GM12878 (cell line): ENCODE measurements around the gene OR2AT4. TPM values are rescaled to one million over a fixed set of nuclear protein-coding genes. Genes with fewer than 3 reads are reported as not detected.

Experiments used
- ATAC-seq: fragments of 200-7000 bp; cut with Tn5 transposase; 3 replicates; pipeline ENCODE4 v1.9.1; 2020; ENCODE audit warnings: mild to moderate bottlenecking, moderate library complexity
- BruUV-seq: library from RNA; stranded (reverse); fragments of 400-500 nt; replicated peaks from 2 replicates; lab custom pipeline; 2021; lab: Mats Ljungman, UMichigan
- CTCF ChIA-PET: fragments of 300-600 bp; sonication (Branson Sonifier 250); formaldehyde crosslinking; extraction: SDS; loops from one replicate; lab custom pipeline; 2021; ENCODE audit warnings: inconsistent platforms; lab: Yijun Ruan, JAX
- POLR2A ChIA-PET: fragments of 350-600 bp; formaldehyde crosslinking; extraction: SDS; loops from one replicate; lab custom pipeline; 2021; ENCODE audit warnings: inconsistent platforms; lab: Charles Lee
- RAD21 ChIA-PET: fragments of 300-600 bp; sonication (Branson Sonifier 250); formaldehyde crosslinking; loops from one replicate; lab custom pipeline; 2023; ENCODE audit warnings: antibody characterized with exemption; ENCODE audit not compliant: unreplicated experiment; lab: Charles Lee
- SMC1A ChIA-PET: fragments of 300-600 bp; sonication (Branson Sonifier 250); formaldehyde crosslinking; loops from one replicate; lab custom pipeline; 2023; ENCODE audit not compliant: unreplicated experiment, uncharacterized antibody; lab: Charles Lee
- DNase-seq: peaks from one replicate; pipeline ENCODE4 v3.0.0-alpha.2; 2011; ENCODE audit warnings: low read depth, low spot score
- FAIRE-seq: peaks from 3 replicates; lab custom pipeline; 2011; peaks lifted over from hg19 to GRCh38; lab: Jason Lieb, UNC
- H2AFZ ChIP-seq: 2 replicates; pipeline ENCODE4 v1.6.0; 2011; ENCODE audit warnings: low read depth, low read length, control low read depth; ENCODE audit not compliant: control insufficient read depth
- H3K27ac ChIP-seq: 2 replicates; pipeline ENCODE4 v1.5.1; 2011; ENCODE audit warnings: control low read depth; ENCODE audit not compliant: control insufficient read depth, insufficient read depth
- H3K27me3 ChIP-seq, 2 experiments: replicated peaks in 1 of 2; 2 replicates each; pipeline versions ENCODE4 v1.6.0 to v1.6.1; 2011; ENCODE audit warnings: low read length in 1 of 2; ENCODE audit not compliant: control insufficient read depth in 2 of 2, insufficient read depth in 2 of 2
- H3K36me3 ChIP-seq, 2 experiments: 2 replicates each; pipeline ENCODE4 v1.5.1; 2011; ENCODE audit warnings: low read length in 1 of 2; ENCODE audit not compliant: control insufficient read depth in 2 of 2, insufficient read depth in 2 of 2
- H3K4me1 ChIP-seq: 2 replicates; pipeline ENCODE4 v1.6.1; 2011; ENCODE audit warnings: mild to moderate bottlenecking, low read length, moderate library complexity, mixed read lengths; ENCODE audit not compliant: control insufficient read depth, insufficient read depth
- H3K4me2 ChIP-seq: 2 replicates; pipeline ENCODE4 v1.6.0; 2011; ENCODE audit warnings: control low read depth; ENCODE audit not compliant: control insufficient read depth, insufficient read depth
- H3K4me3 ChIP-seq: fragments of 200-600 bp; sonication (generic); 2 replicates; pipeline ENCODE4 v1.5.1; 2016
- H3K79me2 ChIP-seq: 2 replicates; pipeline ENCODE4 v1.6.0; 2011; ENCODE audit warnings: low read length; ENCODE audit not compliant: control insufficient read depth, insufficient read depth
- H3K9ac ChIP-seq: 2 replicates; pipeline ENCODE4 v1.8.0; 2011; ENCODE audit warnings: low read length, control low read depth, mixed read lengths; ENCODE audit not compliant: control insufficient read depth, insufficient read depth
- H3K9me3 ChIP-seq: replicated peaks from 3 replicates; pipeline ENCODE4 v1.5.1; 2011; ENCODE audit warnings: mild to moderate bottlenecking, low read length; ENCODE audit not compliant: control insufficient read depth, insufficient read depth
- H4K20me1 ChIP-seq: 2 replicates; pipeline ENCODE4 v1.6.0; 2011; ENCODE audit not compliant: control insufficient read depth, insufficient read depth
- BMI1 ChIP-seq: fragments of 450-650 bp; IDR thresholded peaks from 2 replicates; pipeline ENCODE4 v1.6.1; 2016; ENCODE audit warnings: mild to moderate bottlenecking, moderate library complexity, borderline replicate concordance
- E2F4 ChIP-seq: IDR thresholded peaks from 2 replicates; pipeline ENCODE4 v1.6.1; 2012; ENCODE audit warnings: low read depth, low read length, improper control_type of control experiment
- EGR1 ChIP-seq, 2 experiments: IDR thresholded peaks; 1 replicate in 1 of 2; 2 replicates in 1 of 2; pipeline ENCODE4 v1.6.1; 2011 to 2012; ENCODE audit warnings: low read depth in 2 of 2, low read length in 2 of 2, borderline replicate concordance in 1 of 2, mild to moderate bottlenecking in 1 of 2, moderate library complexity in 1 of 2
- EZH2 ChIP-seq: IDR thresholded peaks from 2 replicates; pipeline ENCODE4 v1.6.1; 2012; ENCODE audit warnings: low read depth, mild to moderate bottlenecking, control low read depth, inconsistent platforms, low read length, borderline replicate concordance; ENCODE audit not compliant: control insufficient read depth
- GATAD2B ChIP-seq: fragments of 450-650 bp; conservative IDR thresholded peaks from 2 replicates; pipeline ENCODE4 v1.6.1; 2017; ENCODE audit warnings: low read depth, mild to moderate bottlenecking, moderate library complexity
- HDAC2 ChIP-seq: fragments of 200-600 bp; sonication (generic); IDR thresholded peaks from 2 replicates; pipeline ENCODE4 v1.6.1; 2017
- IKZF2 ChIP-seq, 2 experiments: fragments of 450-650 bp; IDR thresholded peaks; 2 replicates each; pipeline ENCODE4 v1.6.1; 2017; ENCODE audit warnings: mild to moderate bottlenecking in 2 of 2, moderate library complexity in 2 of 2
- IRF4 ChIP-seq: IDR thresholded peaks from 2 replicates; pipeline ENCODE4 v1.6.1; 2011; ENCODE audit warnings: low read depth, low read length
- KDM1A ChIP-seq: fragments of 200-600 bp; sonication (generic); IDR thresholded peaks from 2 replicates; pipeline ENCODE4 v1.6.1; 2016; ENCODE audit warnings: borderline replicate concordance
- MTA2 ChIP-seq: fragments of 450-650 bp; IDR thresholded peaks from 2 replicates; pipeline ENCODE4 v1.6.1; 2016; ENCODE audit warnings: low read depth, mild to moderate bottlenecking, moderate library complexity
- NFIC ChIP-seq: IDR thresholded peaks from 2 replicates; pipeline ENCODE4 v1.6.1; 2012; ENCODE audit warnings: low read depth, mild to moderate bottlenecking, inconsistent platforms, low read length, moderate library complexity
- POLR2AphosphoS2 ChIP-seq: IDR thresholded peaks from 2 replicates; pipeline ENCODE4 v1.6.1; 2011; ENCODE audit warnings: low read depth, mild to moderate bottlenecking, low read length, improper control_type of control experiment, moderate library complexity
- RCOR1 ChIP-seq: conservative IDR thresholded peaks from 2 replicates; pipeline ENCODE4 v1.6.1; 2012; ENCODE audit warnings: low read depth, low read length, improper control_type of control experiment
- RFX5 ChIP-seq: IDR thresholded peaks from 2 replicates; pipeline ENCODE4 v1.6.1; 2011; ENCODE audit warnings: low read depth, low read length, improper control_type of control experiment
- RUNX3 ChIP-seq: IDR thresholded peaks from 2 replicates; pipeline ENCODE4 v1.6.1; 2012; ENCODE audit warnings: low read length, inconsistent platforms
- TBL1XR1 ChIP-seq: IDR thresholded peaks from 2 replicates; pipeline ENCODE4 v1.6.1; 2012; ENCODE audit warnings: low read depth, low read length, improper control_type of control experiment
- ZNF217 ChIP-seq: fragments of 450-650 bp; IDR thresholded peaks from 2 replicates; pipeline ENCODE4 v1.6.1; 2017; ENCODE audit warnings: antibody characterized with exemption, mild to moderate bottlenecking
- ZSCAN29 ChIP-seq: fragments of 450-650 bp; IDR thresholded peaks from 2 replicates; pipeline ENCODE4 v1.6.1; 2017; ENCODE audit warnings: mild to moderate bottlenecking, moderate library complexity
- whole genome bisulfite sequencing: methylation state at CpG from one replicate; pipeline ENCODE4 v1.1.6; 2016; ENCODE audit warnings: low lambda C conversion rate; ENCODE audit not compliant: insufficient replicate concordance, insufficient coverage; ENCODE audit errors: missing lambda C conversion rate; 5-methylcytosine and 5-hydroxymethylcytosine counted together
- in situ Hi-C: fragments of 300-500 bp; cut with MboI; formaldehyde crosslinking; loops from 9 replicates; pipeline ENCODE4 v1.14.3; 2018; ENCODE audit warnings: mixed read lengths
- intact Hi-C: fragments of 100-400 bp; cut with micrococcal nuclease; formaldehyde crosslinking; loops from one replicate; pipeline ENCODE4 v1.14.2; 2022; ENCODE audit not compliant: unreplicated experiment
- polyA plus RNA-seq, 11 experiments: library from polyadenylated mRNA; depleted of rRNA in 4 of 11; unstranded in 6 of 11; stranded (reverse) in 5 of 11; fragments of >200 nt; fragmentation: Nextera tagmentation in 4 of 11; fragmentation: Illumina TruSeq in 1 of 11; extraction: Ambion mirVana in 4 of 11; extraction: Trizol in 1 of 11; gene quantifications; 1 replicate in 1 of 11; 2 replicates in 10 of 11; pipeline versions ENCODE4 v1.2.1 to v1.2.3, GENCODE V29; 2011 to 2016; ENCODE audit warnings: inconsistent platforms in 2 of 11, missing spikeins in 2 of 11, low read depth in 1 of 11
- total RNA-seq, 4 experiments: library from RNA; depleted of rRNA in 3 of 4; stranded (reverse); fragments of >200 nt in 3 of 4; fragmentation: Illumina TruSeq in 1 of 4; extraction: Trizol in 1 of 4; gene quantifications; 2 replicates each; pipeline versions ENCODE4 v1.2.1 to v1.2.3, GENCODE V29; 2013 to 2021
- TF ChIP-seq, protein P1 (sequence below): fragments of 150-350 bp; IDR thresholded peaks from 2 replicates; pipeline ENCODE4 v1.6.1; 2016; ENCODE audit warnings: low read depth, low read length
- TF ChIP-seq, protein P2 (sequence below): fragments of 450-650 bp; formaldehyde crosslinking; IDR thresholded peaks from 2 replicates; pipeline ENCODE4 v1.5.0; 2022; ENCODE audit warnings: mild to moderate bottlenecking, missing genetic modification characterization

OR2AT4 gene
- total and polyA plus RNA-seq, 10 of the 15 experiments (the other 5 are each of a cell fraction or from before 2014, with no cell fraction given), result 0.01 TPM; not detected in 9

DNA sequence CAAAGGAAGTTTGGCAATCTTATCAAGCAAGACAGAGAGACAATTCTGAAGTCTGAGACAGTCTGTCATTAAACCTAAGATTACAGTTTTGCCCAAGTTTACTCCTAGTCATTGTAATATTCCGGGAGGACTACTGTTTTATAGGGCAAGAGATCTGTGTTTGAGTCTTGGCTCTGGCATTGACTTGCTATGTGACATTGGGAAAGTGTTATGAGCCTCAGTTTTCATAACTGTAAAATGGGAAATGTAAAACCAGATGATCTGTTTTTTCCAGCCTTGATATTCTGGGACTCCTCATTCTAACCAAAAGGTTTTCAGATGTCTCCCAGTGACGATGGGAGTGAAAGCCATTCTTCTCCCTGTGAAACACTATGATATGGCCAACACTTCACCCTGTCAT is 29.9 kb upstream of the OR2AT4 start:
- WGBS, result 0% methylated on average over 2 of the region's 2 CpGs
- no peak for FAIRE-seq
- no peak for DNase-seq
- H3K4me2 ChIP-seq, result no peak overlapping the region
- ChIA-PET RAD21 (no interaction called here), CTCF (interaction anchor here (0.6 to 1.7 kb wide), 2 partner anchors 97 to 122 kb away, joined by 3 to 4 read pairs; no protein-coding TSS in a partner anchor), SMC1A (no interaction called here), POLR2A (no interaction called here)
- no peak overlapping the region for H3K4me3 ChIP-seq
- no peak overlapping the region for H3K27ac ChIP-seq
- no peak for ATAC-seq
- no peaks in the 10 kb centered on the region for H3K27me3 ChIP-seq
- no peaks in the 10 kb centered on the region for H3K36me3 ChIP-seq
- H3K4me1 ChIP-seq, result no peaks in the 10 kb centered on the region
- BruUV-seq, result no TSS peak
- intact Hi-C loops, result no loop called here
- H3K79me2 ChIP-seq, result no peaks in the 10 kb centered on the region
- H3K9me3 ChIP-seq, result no peaks in the 10 kb centered on the region; the same call in 2 of the 3 replicates
- no peaks in the 10 kb centered on the region for H4K20me1 ChIP-seq
- H3K9ac ChIP-seq, result no peak overlapping the region
- TF ChIP-seq RFX5, result no peak
- TF ChIP-seq POLR2AphosphoS2, result no peak
- no peak for TF ChIP-seq KDM1A
- TF ChIP-seq NFIC, result no peak
- no peak for TF ChIP-seq EGR1 (IDR thresholded peaks at IDR 0.05; ENCODE audit: borderline replicate concordance in 1 of 2, low read depth in 2 of 2, low read length in 2 of 2)
- no peak for TF ChIP-seq IRF4
- TF ChIP-seq EZH2, result no peak
- no peak for TF ChIP-seq E2F4
- TF ChIP-seq RCOR1, result no peak
- TF ChIP-seq HDAC2, result no peak
- no peak for TF ChIP-seq ZSCAN29
- TF ChIP-seq IKZF2 (IDR thresholded peaks at IDR 0.05), result no peak
- TF ChIP-seq MTA2, result no peak
- TF ChIP-seq, protein P1, sequence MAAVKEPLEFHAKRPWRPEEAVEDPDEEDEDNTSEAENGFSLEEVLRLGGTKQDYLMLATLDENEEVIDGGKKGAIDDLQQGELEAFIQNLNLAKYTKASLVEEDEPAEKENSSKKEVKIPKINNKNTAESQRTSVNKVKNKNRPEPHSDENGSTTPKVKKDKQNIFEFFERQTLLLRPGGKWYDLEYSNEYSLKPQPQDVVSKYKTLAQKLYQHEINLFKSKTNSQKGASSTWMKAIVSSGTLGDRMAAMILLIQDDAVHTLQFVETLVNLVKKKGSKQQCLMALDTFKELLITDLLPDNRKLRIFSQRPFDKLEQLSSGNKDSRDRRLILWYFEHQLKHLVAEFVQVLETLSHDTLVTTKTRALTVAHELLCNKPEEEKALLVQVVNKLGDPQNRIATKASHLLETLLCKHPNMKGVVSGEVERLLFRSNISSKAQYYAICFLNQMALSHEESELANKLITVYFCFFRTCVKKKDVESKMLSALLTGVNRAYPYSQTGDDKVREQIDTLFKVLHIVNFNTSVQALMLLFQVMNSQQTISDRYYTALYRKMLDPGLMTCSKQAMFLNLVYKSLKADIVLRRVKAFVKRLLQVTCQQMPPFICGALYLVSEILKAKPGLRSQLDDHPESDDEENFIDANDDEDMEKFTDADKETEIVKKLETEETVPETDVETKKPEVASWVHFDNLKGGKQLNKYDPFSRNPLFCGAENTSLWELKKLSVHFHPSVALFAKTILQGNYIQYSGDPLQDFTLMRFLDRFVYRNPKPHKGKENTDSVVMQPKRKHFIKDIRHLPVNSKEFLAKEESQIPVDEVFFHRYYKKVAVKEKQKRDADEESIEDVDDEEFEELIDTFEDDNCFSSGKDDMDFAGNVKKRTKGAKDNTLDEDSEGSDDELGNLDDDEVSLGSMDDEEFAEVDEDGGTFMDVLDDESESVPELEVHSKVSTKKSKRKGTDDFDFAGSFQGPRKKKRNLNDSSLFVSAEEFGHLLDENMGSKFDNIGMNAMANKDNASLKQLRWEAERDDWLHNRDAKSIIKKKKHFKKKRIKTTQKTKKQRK, result no peak
- no peak for TF ChIP-seq GATAD2B
- TF ChIP-seq BMI1, result no peak
- TF ChIP-seq RUNX3, result no peak
- TF ChIP-seq, protein P2, sequence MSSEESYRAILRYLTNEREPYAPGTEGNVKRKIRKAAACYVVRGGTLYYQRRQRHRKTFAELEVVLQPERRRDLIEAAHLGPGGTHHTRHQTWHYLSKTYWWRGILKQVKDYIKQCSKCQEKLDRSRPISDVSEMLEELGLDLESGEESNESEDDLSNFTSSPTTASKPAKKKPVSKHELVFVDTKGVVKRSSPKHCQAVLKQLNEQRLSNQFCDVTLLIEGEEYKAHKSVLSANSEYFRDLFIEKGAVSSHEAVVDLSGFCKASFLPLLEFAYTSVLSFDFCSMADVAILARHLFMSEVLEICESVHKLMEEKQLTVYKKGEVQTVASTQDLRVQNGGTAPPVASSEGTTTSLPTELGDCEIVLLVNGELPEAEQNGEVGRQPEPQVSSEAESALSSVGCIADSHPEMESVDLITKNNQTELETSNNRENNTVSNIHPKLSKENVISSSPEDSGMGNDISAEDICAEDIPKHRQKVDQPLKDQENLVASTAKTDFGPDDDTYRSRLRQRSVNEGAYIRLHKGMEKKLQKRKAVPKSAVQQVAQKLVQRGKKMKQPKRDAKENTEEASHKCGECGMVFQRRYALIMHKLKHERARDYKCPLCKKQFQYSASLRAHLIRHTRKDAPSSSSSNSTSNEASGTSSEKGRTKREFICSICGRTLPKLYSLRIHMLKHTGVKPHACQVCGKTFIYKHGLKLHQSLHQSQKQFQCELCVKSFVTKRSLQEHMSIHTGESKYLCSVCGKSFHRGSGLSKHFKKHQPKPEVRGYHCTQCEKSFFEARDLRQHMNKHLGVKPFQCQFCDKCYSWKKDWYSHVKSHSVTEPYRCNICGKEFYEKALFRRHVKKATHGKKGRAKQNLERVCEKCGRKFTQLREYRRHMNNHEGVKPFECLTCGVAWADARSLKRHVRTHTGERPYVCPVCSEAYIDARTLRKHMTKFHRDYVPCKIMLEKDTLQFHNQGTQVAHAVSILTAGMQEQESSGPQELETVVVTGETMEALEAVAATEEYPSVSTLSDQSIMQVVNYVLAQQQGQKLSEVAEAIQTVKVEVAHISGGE (CRISPR knock-in tag), result no peak
- no peak for TF ChIP-seq TBL1XR1
- TF ChIP-seq ZNF217, result no peak
- in situ Hi-C loops, result no loop called here
- H2AFZ ChIP-seq, result no peak overlapping the region
